ENCODE data around the gene TULP3.

DNA sequence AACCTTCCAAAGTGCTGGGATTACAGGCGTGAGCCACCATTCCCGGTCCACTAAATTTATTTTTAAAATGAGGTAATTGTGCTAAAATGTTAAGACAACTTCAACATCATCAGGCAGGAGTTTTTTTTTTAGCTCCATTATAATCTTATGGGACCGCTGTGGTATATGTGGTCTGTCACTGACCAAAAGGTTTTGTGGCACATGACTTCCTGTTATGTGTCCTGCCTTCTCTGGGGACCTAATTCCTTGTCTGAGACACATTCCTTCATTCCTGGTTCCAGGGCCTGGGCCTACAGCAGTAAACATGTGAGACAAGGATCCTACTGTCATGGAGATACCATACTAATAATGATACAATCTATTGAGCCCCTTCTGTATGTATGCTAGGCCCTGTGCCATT lies 38.8 kb upstream of the TULP3 start:
- TF ChIP-seq CTCF (IDR thresholded peaks at IDR 0.05 in 8 of 11, conservative IDR thresholded peaks at IDR 0.05 in 3 of 11) (no peak), POLR2A (IDR thresholded peaks at IDR 0.05) (no peak), POLR2AphosphoS5 (IDR thresholded peaks at IDR 0.05) (no peak)

All from spleen (tissue), 7 donors.